H1 (cell line): ENCODE measurements around the gene TSN. TPM values are rescaled to one million over a fixed set of nuclear protein-coding genes. Genes with fewer than 3 reads are reported as not detected.

Experiments used
- BACH1 ChIP-seq: IDR thresholded peaks from 2 replicates; pipeline ENCODE4 v1.6.1; 2012; ENCODE audit warnings: low read length, improper control_type of control experiment
- CBX8 ChIP-seq: fragments of 300-800, 300-1000 bp; sonication (generic); IDR thresholded peaks from 2 replicates; pipeline ENCODE4 v1.7.1; 2016; ENCODE audit warnings: low read depth, low read length, borderline replicate concordance
- CREB1 ChIP-seq: IDR thresholded peaks from 2 replicates; pipeline ENCODE4 v1.6.1; 2012; ENCODE audit warnings: inconsistent platforms
- E2F6 ChIP-seq: IDR thresholded peaks from 2 replicates; pipeline ENCODE4 v1.6.1; 2012; ENCODE audit warnings: inconsistent platforms
- FOSL1 ChIP-seq: IDR thresholded peaks from 2 replicates; pipeline ENCODE4 v1.6.1; 2011; ENCODE audit warnings: mild to moderate bottlenecking, low read depth, low read length, moderate library complexity; ENCODE audit not compliant: insufficient read depth
- HDAC2 ChIP-seq, 2 experiments: fragments of 300-600 bp in 1 of 2; sonication (generic) in 1 of 2; IDR thresholded peaks; 2 replicates each; pipeline ENCODE4 v1.6.1; 2011 to 2012; ENCODE audit warnings: low read depth in 2 of 2, low read length in 2 of 2, mild to moderate bottlenecking in 2 of 2, moderate library complexity in 2 of 2, borderline replicate concordance in 1 of 2, inconsistent platforms in 1 of 2
- MAX ChIP-seq: IDR thresholded peaks from 2 replicates; pipeline ENCODE4 v1.6.1; 2012; ENCODE audit warnings: inconsistent platforms
- NRF1 ChIP-seq: IDR thresholded peaks from 2 replicates; pipeline ENCODE4 v1.6.1; 2011; ENCODE audit warnings: mild to moderate bottlenecking, low read depth, low read length, improper control_type of control experiment
- PHF8 ChIP-seq: fragments of 200-600 bp; sonication (generic); conservative IDR thresholded peaks from 2 replicates; pipeline ENCODE4 v1.7.1; 2012; ENCODE audit warnings: low read depth, mild to moderate bottlenecking, inconsistent platforms, low read length, moderate library complexity
- POLR2A ChIP-seq, 2 experiments: IDR thresholded peaks; 1 replicate in 1 of 2; 2 replicates in 1 of 2; pipeline ENCODE4 v1.6.1; 2011; ENCODE audit warnings: low read depth in 2 of 2, low read length in 2 of 2, mild to moderate bottlenecking in 2 of 2; ENCODE audit errors: control extremely low read depth in 1 of 2
- RAD21 ChIP-seq, 2 experiments: IDR thresholded peaks in 1 of 2; conservative IDR thresholded peaks in 1 of 2; 2 replicates each; pipeline ENCODE4 v1.6.1; 2011; ENCODE audit warnings: low read depth in 2 of 2, low read length in 2 of 2, improper control_type of control experiment in 1 of 2, inconsistent platforms in 1 of 2, mild to moderate bottlenecking in 1 of 2, moderate library complexity in 1 of 2
- RFX5 ChIP-seq: IDR thresholded peaks from 2 replicates; pipeline ENCODE4 v1.6.1; 2011; ENCODE audit warnings: low read depth, low read length, improper control_type of control experiment, borderline replicate concordance
- TAF1 ChIP-seq: IDR thresholded peaks from 2 replicates; pipeline ENCODE4 v1.6.1; 2011; ENCODE audit warnings: mild to moderate bottlenecking, low read depth, low read length
- TAF7 ChIP-seq: optimal IDR thresholded peaks from 2 replicates; pipeline ENCODE3; 2011; ENCODE audit warnings: low read depth, mild to moderate bottlenecking, inconsistent platforms, low read length, moderate library complexity, borderline replicate concordance
- TCF12 ChIP-seq: IDR thresholded peaks from 2 replicates; pipeline ENCODE4 v1.6.1; 2011; ENCODE audit warnings: low read depth, mild to moderate bottlenecking, low read length
- YY1 ChIP-seq: IDR thresholded peaks from 2 replicates; pipeline ENCODE4 v1.6.1; 2011; ENCODE audit warnings: low read depth, mild to moderate bottlenecking, low read length
- ZNF274 ChIP-seq: IDR thresholded peaks from 2 replicates; pipeline ENCODE4 v1.7.0; 2012; ENCODE audit warnings: low read length, borderline replicate concordance; ENCODE audit errors: extremely low read depth
- polyA plus RNA-seq, 7 experiments: library from polyadenylated mRNA; depleted of rRNA in 3 of 7; stranded (reverse) in 5 of 7; unstranded in 2 of 7; fragments of >200 nt in 5 of 7; fragments of 200-250 nt in 2 of 7; gene quantifications; 1 replicate in 5 of 7; 2 replicates in 1 of 7; 4 replicates in 1 of 7; pipeline versions ENCODE4 v1.2.1 to v1.2.3, GENCODE V29; 2011 to 2013; ENCODE audit warnings: missing spikeins in 2 of 7, mixed read lengths in 2 of 7
- total RNA-seq: library from RNA; stranded (reverse); fragmentation: NEBNext Ultra II Directional; extraction: Animal tissue kit (Norgen Biotek cat#: 25700); gene quantifications from 2 replicates; pipeline ENCODE4 v1.2.1, GENCODE V29; 2021

The TSN gene
- total and polyA plus RNA-seq, 2 of the 8 experiments (the other 6 are each of a cell fraction or from before 2014, with no cell fraction given): 44.4 to 96.1 TPM

DNA sequence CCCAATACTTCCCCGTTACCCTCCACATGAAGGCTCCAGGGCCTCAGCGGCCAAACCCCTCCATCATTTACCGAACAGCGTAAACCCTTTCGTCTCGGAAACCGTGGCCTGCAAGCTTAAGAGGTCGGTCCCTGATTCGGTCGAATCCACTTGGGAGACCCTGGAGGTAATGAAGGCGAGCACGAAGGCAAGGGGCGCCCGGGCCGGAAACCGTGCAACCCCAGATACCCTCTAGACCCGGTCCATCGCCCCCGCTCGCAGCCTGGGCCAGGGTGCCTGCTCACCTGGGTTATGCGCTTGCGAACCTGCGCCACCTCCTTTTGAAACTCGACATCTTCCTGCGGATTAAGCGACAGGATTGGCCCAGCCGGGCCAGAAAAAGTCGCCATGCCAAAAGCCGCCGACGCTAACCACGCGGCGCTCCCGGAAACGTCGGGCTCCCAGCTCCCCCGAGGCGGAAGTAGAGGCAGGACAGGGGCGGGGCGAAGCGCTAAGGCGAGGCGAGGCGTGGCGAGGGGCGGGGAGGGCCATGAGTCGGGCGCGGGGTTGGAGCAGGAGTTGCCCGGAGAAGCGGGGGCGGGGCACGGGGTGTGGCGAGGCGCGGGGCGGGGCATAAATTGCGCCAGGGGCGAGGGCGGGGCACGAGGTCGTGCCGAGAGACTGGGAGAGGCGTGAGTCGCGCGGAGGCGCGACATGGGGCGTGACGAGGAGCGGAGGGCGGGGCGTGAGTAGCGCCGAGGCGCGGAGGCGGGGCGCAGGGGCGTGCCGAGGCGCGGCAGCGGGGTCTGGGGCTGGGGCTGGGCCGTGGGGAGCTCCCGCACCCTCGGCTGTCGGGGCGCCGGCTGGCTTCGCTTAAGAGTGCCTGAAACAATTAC is 18.8 kb upstream of the TSN start, which contains the start of gene NIFK (continued):
- TF ChIP-seq POLR2A (IDR thresholded peaks at IDR 0.05; ENCODE audit: control extremely low read depth in 1 of 2, low read depth in 2 of 2, low read length in 2 of 2) (peak; percentile 47 to 85), ZNF274 (no peak), E2F6 (peak; percentile 63; the same call in 1 of the 2 replicates), RAD21 (IDR thresholded peaks at IDR 0.05 in 1 of 2, conservative IDR thresholded peaks at IDR 0.05 in 1 of 2; ENCODE audit: low read depth in 2 of 2, low read length in 2 of 2) (peak in 1 of 2 experiments; percentile 3; a peak in 1 of 4 replicates), BACH1 (peak; percentile 83), TAF7 (peak; percentile 37), TCF12 (no peak), CREB1 (peak; percentile 84), FOSL1 (no peak), HDAC2 (IDR thresholded peaks at IDR 0.05; ENCODE audit: borderline replicate concordance in 1 of 2, low read depth in 2 of 2, low read length in 2 of 2) (peak in 1 of 2 experiments; percentile 86; a peak in 1 of 4 replicates), CBX8 (no peak), RFX5 (no peak), YY1 (no peak; the same call in 1 of the 2 replicates), MAX (peak; percentile 88), PHF8 (peak; percentile 85), NRF1 (no peak), TAF1 (peak; percentile 71)
- TF ChIP-seq, all 59 proteins: peak for 16
